Activated naive CD4-positive, alpha-beta T cell treated with anti-CD3 and anti-CD28 coated beads, Interleukin-2, amount 50 U/mL, for 24 hours (primary cell): ENCODE results near the gene TLR3.

ENCODE experiments used
- H3K27ac Mint-ChIP-seq: one replicate; pipeline ENCODE4 v1.8.0; 2021; ENCODE audit warnings: mild to moderate bottlenecking, mixed read lengths
- H3K27me3 Mint-ChIP-seq: one replicate; pipeline ENCODE4 v1.8.0; 2021; ENCODE audit warnings: mixed read lengths
- H3K36me3 Mint-ChIP-seq: one replicate; pipeline ENCODE4 v1.8.0; 2021; ENCODE audit warnings: mixed read lengths
- H3K4me1 Mint-ChIP-seq: one replicate; pipeline ENCODE4 v1.8.0; 2021; ENCODE audit warnings: mixed read lengths
- H3K4me3 Mint-ChIP-seq: one replicate; pipeline ENCODE4 v1.8.0; 2021; ENCODE audit warnings: mild to moderate bottlenecking, mixed read lengths
- H3K9me3 Mint-ChIP-seq: one replicate; pipeline ENCODE4 v1.8.0; 2021; ENCODE audit warnings: mixed read lengths

TLR3 gene

DNA sequence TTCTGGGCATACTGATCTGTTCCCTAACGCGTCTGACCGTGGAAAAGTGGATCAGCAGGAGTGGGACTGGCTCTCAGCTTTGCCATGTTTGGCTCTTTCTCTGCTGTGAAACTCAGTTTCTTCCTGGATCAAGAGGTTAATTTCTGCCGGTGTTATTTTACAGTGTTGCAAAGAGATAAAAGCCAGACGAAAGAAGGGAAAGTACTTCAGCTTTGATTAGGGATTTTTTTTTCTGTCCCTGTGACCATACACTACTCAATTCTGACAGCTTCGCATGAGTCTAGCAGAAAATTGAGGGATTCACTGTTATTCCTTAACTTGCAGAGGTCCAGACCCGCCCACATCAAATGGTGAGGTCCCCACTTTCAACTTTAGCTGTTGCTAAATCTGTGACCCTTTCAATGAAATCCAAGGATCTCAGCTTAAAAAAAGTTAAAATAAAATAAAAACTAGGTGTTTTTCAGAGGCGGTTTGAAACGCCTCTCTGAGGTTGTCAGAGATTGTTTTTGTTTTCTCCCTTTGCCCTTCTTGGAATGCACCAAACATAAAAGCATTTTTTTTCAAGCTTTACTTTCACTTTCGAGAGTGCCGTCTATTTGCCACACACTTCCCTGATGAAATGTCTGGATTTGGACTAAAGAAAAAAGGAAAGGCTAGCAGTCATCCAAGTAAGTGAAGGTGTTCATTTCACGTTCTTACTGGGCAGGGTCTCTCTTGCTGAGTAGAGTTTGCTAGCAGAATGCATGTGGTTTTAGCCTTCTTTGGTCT, at the start of gene TLR3:
Gene TLR3 (plus strand): TSS at position 576 of the 768 bp plus-strand sequence. CDS start 7,464 bp downstream, outside the sequence.
- Mint-ChIP-seq H3K27me3 (peaks cover 6% of the 10 kb centered on the region), H3K27ac (peak within 1 kb of the TSS; percentile 64)

DNA sequence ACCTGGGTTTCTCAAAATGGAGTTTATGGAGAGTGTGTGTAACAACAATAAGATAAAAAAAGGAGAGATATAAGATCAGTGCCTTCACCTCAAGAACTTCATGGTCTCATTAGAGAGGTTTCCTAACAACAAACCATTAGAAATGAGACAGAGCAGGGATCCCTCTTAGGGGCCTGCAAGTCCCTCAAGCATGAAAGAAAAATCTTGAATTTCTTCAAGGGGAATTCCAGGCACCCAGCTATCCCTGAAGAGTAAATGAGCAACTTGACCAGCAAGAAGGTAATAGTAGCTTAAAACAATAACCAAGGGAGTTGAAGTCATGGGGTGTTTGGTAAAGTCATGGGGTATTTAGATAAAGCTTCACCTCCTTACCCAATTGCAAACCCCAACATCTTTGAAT, 49.7 kb upstream of the TLR3 start:
- peaks cover 11% of the 10 kb centered on the region for H3K27me3 Mint-ChIP-seq
- no peak overlapping the region for H3K27ac Mint-ChIP-seq
- no peak overlapping the region for H3K4me3 Mint-ChIP-seq
- no peaks in the 10 kb centered on the region for H3K36me3 Mint-ChIP-seq
- peaks cover 5% of the 10 kb centered on the region for H3K9me3 Mint-ChIP-seq
- H3K4me1 Mint-ChIP-seq = no peaks in the 10 kb centered on the region

More for the DNA sequence above, at the start of gene TLR3:
- Mint-ChIP-seq H3K9me3 (no peaks in the 10 kb centered on the region), H3K36me3 (no peaks in the 10 kb centered on the region), H3K4me3 (peak within 1 kb of the TSS; percentile 70), H3K4me1 (peaks cover 22% of the 10 kb centered on the region)

DNA sequence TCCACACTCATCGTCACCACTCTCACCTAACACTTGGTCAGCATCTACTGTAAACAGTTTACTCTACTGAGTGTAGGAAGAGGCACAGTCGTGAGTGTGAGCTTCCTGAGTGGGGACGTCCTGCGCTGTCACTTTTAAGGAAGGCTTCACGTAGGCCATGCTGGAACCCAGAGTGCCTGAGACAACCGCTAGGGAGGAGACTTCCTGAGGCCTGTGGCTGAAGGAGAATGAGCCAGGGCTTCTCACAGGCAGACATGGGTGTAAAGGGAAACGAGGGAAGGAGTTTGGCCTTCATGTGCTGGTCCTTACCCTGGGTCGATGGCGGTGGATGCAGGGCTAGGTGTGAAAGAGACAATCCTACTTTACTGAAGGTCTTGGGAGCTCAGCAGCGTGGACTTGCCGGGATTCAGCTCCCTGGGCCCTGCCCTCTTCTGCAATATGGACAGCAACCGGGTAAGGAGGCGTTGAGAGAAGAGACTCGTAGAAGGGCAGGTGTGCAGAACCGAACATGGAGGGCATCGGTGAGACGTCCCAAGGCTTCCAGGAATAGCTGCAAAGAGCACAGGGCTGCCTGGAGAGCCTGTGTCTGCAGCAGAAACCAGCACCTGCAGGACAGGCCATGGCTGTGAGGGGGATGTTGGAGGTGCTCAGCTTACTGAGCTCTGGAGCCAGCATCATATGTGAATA, 48.7 kb upstream of the TLR3 start:
- Mint-ChIP-seq H3K27ac (no peak overlapping the region), H3K4me3 (no peak overlapping the region), H3K27me3 (peaks cover 9% of the 10 kb centered on the region), H3K4me1 (no peaks in the 10 kb centered on the region), H3K36me3 (no peaks in the 10 kb centered on the region), H3K9me3 (peaks cover 5% of the 10 kb centered on the region)

DNA sequence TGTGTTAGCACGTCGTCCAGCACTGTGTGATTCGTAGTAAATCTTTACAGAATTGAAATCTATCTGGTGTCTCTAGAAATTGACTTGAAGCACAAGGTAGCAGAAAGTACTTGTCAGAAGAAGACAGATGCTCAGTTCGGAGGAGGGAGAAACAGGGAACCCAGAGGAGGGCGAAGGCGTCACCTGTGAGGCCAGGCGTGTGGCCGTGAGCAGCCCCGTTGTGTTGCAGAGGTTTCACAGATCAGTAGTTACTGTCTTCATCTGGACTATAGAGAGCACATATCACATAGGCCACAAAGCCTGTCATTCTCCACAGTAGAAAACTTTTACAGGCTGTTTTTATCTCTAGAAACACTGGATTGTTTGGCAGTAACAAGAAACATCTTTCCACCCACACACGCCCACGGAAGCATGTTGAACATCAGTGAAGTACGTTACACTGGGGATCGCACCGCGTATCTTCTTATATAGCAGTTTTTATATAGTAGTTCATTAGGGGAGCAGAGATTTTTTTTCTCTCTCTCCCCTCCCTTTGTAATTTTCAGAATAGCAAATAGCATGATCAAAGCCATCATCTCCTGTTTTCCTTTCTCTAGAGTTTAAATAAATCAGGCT, 48.1 kb upstream of the TLR3 start:
- no peak overlapping the region for H3K27ac Mint-ChIP-seq
- peaks cover 6% of the 10 kb centered on the region for H3K27me3 Mint-ChIP-seq
- H3K9me3 Mint-ChIP-seq = peaks cover 5% of the 10 kb centered on the region
- H3K4me1 Mint-ChIP-seq = no peaks in the 10 kb centered on the region
- H3K4me3 Mint-ChIP-seq = no peak overlapping the region
- no peaks in the 10 kb centered on the region for H3K36me3 Mint-ChIP-seq

GRCh38 chr4:186021461-186022167, 47.3 kb upstream of the TLR3 start:
- Mint-ChIP-seq H3K4me1 (no peaks in the 10 kb centered on the region), H3K27me3 (peaks cover 6% of the 10 kb centered on the region), H3K4me3 (no peak overlapping the region), H3K27ac (no peak overlapping the region), H3K9me3 (peaks cover 5% of the 10 kb centered on the region), H3K36me3 (no peaks in the 10 kb centered on the region)

GRCh38 chr4:186023975-186024374, 45.0 kb upstream of the TLR3 start:
- Mint-ChIP-seq H3K9me3 (peaks cover 7% of the 10 kb centered on the region), H3K36me3 (no peaks in the 10 kb centered on the region), H3K4me1 (no peaks in the 10 kb centered on the region)

GRCh38 chr4:186024637-186025407, 44.1 kb upstream of the TLR3 start:
- Mint-ChIP-seq H3K27me3 (peaks cover 4% of the 10 kb centered on the region), H3K27ac (no peak overlapping the region), H3K36me3 (no peaks in the 10 kb centered on the region), H3K4me1 (no peaks in the 10 kb centered on the region), H3K4me3 (no peak overlapping the region), H3K9me3 (peaks cover 6% of the 10 kb centered on the region)

More at GRCh38 chr4:186023975-186024374, 45.0 kb upstream of the TLR3 start:
- no peak overlapping the region for H3K4me3 Mint-ChIP-seq
- no peak overlapping the region for H3K27ac Mint-ChIP-seq
- H3K27me3 Mint-ChIP-seq = peaks cover 5% of the 10 kb centered on the region

DNA sequence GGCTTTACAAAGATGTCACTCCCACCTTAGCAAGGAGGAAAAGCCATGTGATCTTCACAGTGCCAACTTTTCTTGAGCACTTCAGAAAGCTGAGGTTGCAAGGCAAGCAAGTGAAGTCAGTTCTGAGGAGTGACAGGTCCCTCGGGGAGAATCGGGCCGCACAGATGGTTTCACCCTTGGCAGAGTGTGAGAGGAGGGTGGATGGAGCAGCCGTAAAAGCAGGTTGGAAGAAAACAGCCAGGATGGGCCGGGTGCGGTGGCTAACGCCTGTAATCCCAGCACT, 43.6 kb upstream of the TLR3 start:
- H3K36me3 Mint-ChIP-seq = no peaks in the 10 kb centered on the region
- no peak overlapping the region for H3K4me3 Mint-ChIP-seq
- no peaks in the 10 kb centered on the region for H3K4me1 Mint-ChIP-seq
- peaks cover 6% of the 10 kb centered on the region for H3K9me3 Mint-ChIP-seq
- no peak overlapping the region for H3K27ac Mint-ChIP-seq
- peaks cover 4% of the 10 kb centered on the region for H3K27me3 Mint-ChIP-seq

DNA sequence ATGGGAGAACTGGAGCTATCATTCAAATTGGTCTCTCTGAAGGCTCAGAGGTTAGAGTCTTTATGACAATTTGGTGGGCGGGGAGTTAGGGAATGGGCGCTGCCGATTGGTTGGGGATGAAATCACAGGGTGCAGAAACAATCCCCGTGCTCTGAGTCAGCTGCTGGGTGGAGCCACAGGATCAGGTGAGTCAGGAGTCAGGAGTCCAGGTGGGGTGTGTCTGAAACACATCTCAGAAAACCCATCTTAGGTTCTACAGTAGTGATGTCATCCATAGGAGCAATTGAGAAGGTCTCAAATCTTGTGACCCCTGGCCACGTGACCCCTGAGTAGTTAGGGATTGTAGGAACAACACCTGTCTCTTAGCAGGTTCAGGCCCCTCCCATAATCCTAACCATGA, 41.6 kb upstream of the TLR3 start:
- no peak overlapping the region for H3K4me3 Mint-ChIP-seq
- H3K36me3 Mint-ChIP-seq = no peaks in the 10 kb centered on the region
- no peak overlapping the region for H3K27ac Mint-ChIP-seq
- H3K4me1 Mint-ChIP-seq = no peaks in the 10 kb centered on the region
- peaks cover 11% of the 10 kb centered on the region for H3K27me3 Mint-ChIP-seq
- H3K9me3 Mint-ChIP-seq = peaks cover 6% of the 10 kb centered on the region

GRCh38 chr4:186029571-186030398, 39.2 kb upstream of the TLR3 start:
- peaks cover 6% of the 10 kb centered on the region for H3K9me3 Mint-ChIP-seq
- H3K4me1 Mint-ChIP-seq = no peaks in the 10 kb centered on the region
- no peak overlapping the region for H3K27ac Mint-ChIP-seq
- H3K27me3 Mint-ChIP-seq = peaks cover 11% of the 10 kb centered on the region
- H3K4me3 Mint-ChIP-seq = no peak overlapping the region
- H3K36me3 Mint-ChIP-seq = no peaks in the 10 kb centered on the region

- Mint-ChIP-seq H3K4me3 (no peak overlapping the region), H3K4me1 (no peaks in the 10 kb centered on the region), H3K27me3 (peaks cover 10% of the 10 kb centered on the region), H3K27ac (no peak overlapping the region), H3K9me3 (peaks cover 6% of the 10 kb centered on the region), H3K36me3 (no peaks in the 10 kb centered on the region)
These were observed 38.6 kb upstream of the TLR3 start for GRCh38 chr4:186030399-186030775.

DNA sequence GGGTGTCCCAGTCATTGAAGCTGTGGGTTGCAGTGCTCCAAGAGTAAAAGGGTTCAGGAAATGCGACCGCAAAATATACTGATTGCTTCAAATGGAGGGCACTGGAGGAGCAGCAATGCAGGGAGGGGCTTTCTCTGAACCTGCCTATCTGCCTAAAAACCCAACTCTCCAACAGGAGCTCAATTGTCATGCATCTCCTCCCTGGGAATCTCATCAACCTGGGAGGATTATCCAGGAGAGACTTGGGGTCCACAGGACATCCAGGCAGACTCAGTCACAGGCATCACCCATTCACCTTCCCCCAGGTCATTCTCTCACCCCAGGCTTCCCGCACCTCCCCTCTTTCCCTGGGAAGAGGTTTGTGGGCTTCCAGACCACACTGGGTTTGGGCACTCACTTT, 38.2 kb upstream of the TLR3 start:
- H3K9me3 Mint-ChIP-seq = peaks cover 6% of the 10 kb centered on the region
- no peak overlapping the region for H3K4me3 Mint-ChIP-seq
- H3K4me1 Mint-ChIP-seq = no peaks in the 10 kb centered on the region
- H3K36me3 Mint-ChIP-seq = no peaks in the 10 kb centered on the region
- H3K27me3 Mint-ChIP-seq = peaks cover 10% of the 10 kb centered on the region
- peak overlapping the region; percentile 2 for H3K27ac Mint-ChIP-seq

DNA sequence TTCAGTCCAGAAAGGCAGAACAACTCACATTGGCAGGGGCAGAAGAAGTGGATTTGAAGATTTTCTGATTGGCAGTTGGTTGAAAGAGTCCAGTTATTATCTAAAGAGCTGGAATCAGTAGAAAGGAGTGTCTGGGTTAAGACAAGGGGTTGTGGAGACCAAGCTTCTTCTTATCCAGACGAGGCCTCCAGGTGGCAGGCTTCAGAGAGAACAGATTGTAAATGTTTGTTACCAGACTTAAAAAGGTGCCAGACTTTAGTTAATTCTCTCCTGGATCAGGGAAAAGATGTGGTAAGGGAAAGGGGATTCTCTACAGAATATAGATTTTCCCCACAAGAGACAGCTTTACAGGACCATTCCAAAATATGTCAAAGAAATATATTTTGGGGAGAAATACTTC, 36.7 kb upstream of the TLR3 start:
- peaks cover 1% of the 10 kb centered on the region for H3K9me3 Mint-ChIP-seq
- H3K4me3 Mint-ChIP-seq = no peak overlapping the region
- peaks cover 11% of the 10 kb centered on the region for H3K27me3 Mint-ChIP-seq
- H3K27ac Mint-ChIP-seq = no peak overlapping the region
- H3K4me1 Mint-ChIP-seq = no peaks in the 10 kb centered on the region
- H3K36me3 Mint-ChIP-seq = no peaks in the 10 kb centered on the region

DNA sequence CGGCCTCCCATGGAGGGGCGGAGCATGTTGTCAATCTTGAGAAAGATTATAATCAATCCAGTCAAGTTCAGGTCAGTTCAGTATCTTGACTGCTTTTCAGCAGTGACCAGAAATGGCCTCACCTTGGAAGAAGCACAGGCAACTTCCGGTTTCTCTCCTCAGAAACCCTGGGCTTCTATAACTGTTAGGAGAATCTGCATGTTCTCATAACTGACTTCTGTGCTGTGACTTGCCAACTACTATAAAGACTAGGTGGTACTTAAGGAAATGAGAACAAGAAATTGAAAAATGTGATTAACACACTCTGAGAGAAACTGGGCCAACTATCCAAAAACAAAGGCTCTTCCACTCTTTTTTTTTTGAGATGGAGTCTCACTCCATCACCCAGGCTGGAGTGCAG, 35.9 kb upstream of the TLR3 start:
- Mint-ChIP-seq H3K27me3 (peaks cover 11% of the 10 kb centered on the region), H3K4me3 (no peak overlapping the region), H3K9me3 (no peaks in the 10 kb centered on the region), H3K4me1 (no peaks in the 10 kb centered on the region), H3K36me3 (no peaks in the 10 kb centered on the region), H3K27ac (no peak overlapping the region)
